HG02642 (cell line): ENCODE data around the gene CAPN5.
"Not testable (repeated sequence)": the region's sequence is repeated elsewhere in the genome, so short reads cannot be mapped to it uniquely, and the experiment has no call there.

Source experiments
- ATAC-seq: cut with Tn5 transposase; IDR thresholded peaks from one replicate; pipeline ENCODE4 v1.9.1; 2021; ENCODE audit warnings: mild to moderate bottlenecking; ENCODE audit not compliant: unreplicated experiment, poor library complexity

CAPN5 gene

GRCh38 chr11:77040889-77041288 lies 25.9 kb upstream of the CAPN5 start:
- ATAC-seq, result no peak

GRCh38 chr11:77042111-77042726 lies 24.6 kb upstream of the CAPN5 start:
- ATAC-seq, result no peak

- no peak for ATAC-seq
These were observed 22.4 kb upstream of the CAPN5 start for GRCh38 chr11:77044356-77044755.

- ATAC-seq, result no peak
These were observed 21.9 kb upstream of the CAPN5 start for GRCh38 chr11:77044886-77045285.

GRCh38 chr11:77046060-77046501 lies 20.7 kb upstream of the CAPN5 start:
- ATAC-seq, result no peak

GRCh38 chr11:77047007-77047927 lies 19.5 kb upstream of the CAPN5 start:
- ATAC-seq, result peak; percentile 82

- ATAC-seq, result not testable (repeated sequence)
These were observed 18.8 kb upstream of the CAPN5 start for GRCh38 chr11:77047928-77048446.

GRCh38 chr11:77049026-77049425 lies 17.7 kb upstream of the CAPN5 start:
- ATAC-seq, result no peak

GRCh38 chr11:77051511-77051910 lies 15.3 kb upstream of the CAPN5 start:
- ATAC-seq, result no peak

GRCh38 chr11:77052518-77052917 lies 14.3 kb upstream of the CAPN5 start:
- ATAC-seq, result no peak

- no peak for ATAC-seq
These were observed 13.4 kb upstream of the CAPN5 start for GRCh38 chr11:77053217-77054015.

- ATAC-seq, result no peak
These were observed 12.7 kb upstream of the CAPN5 start for GRCh38 chr11:77054084-77054483.

- no peak for ATAC-seq
These were observed 11.6 kb upstream of the CAPN5 start for GRCh38 chr11:77055101-77055561.

- ATAC-seq, result no peak
These were observed 10.9 kb upstream of the CAPN5 start for GRCh38 chr11:77055913-77056312.

- no peak for ATAC-seq
These were observed 9.9 kb upstream of the CAPN5 start for GRCh38 chr11:77056814-77057402.

- ATAC-seq, result no peak
These were observed 8.8 kb upstream of the CAPN5 start for GRCh38 chr11:77057938-77058474.

GRCh38 chr11:77058900-77059299 lies 7.9 kb upstream of the CAPN5 start:
- no peak for ATAC-seq

- ATAC-seq, result no peak
These were observed 7.0 kb upstream of the CAPN5 start for GRCh38 chr11:77059806-77060205.

GRCh38 chr11:77060234-77060633 lies 6.5 kb upstream of the CAPN5 start:
- no peak for ATAC-seq

- not testable (repeated sequence) for ATAC-seq
These were observed 5.5 kb upstream of the CAPN5 start for GRCh38 chr11:77061258-77061657.
